Activated CD4-positive, CD25-positive, alpha-beta regulatory T cell treated with anti-CD3 and anti-CD28 coated beads, Interleukin-2, amount 50 U/mL, for 24 hours (primary cell): ENCODE measurements around the gene ANKRD55.
A peak's percentile ranks its signal among the peaks of the same experiment; 100 is the strongest.
"Not testable (repeated sequence)": the region's sequence is repeated elsewhere in the genome, so short reads cannot be mapped to it uniquely, and the experiment has no call there.

Experiments
- ATAC-seq, 2 donors: fragments of 150-1000 bp; cut with Tn5 transposase; one replicate each; pipeline ENCODE4 v1.10.0; 2021; ENCODE audit warnings: mild to moderate bottlenecking in 1 of 2, moderate library complexity in 1 of 2

The ANKRD55 gene

GRCh38 chr5:56100439-56101176 lies 132.5 kb downstream of the ANKRD55 start:
- no peak for ATAC-seq

- ATAC-seq: no peak
Measured at GRCh38 chr5:56099346-56099745, 133.8 kb downstream of the ANKRD55 start.

GRCh38 chr5:56097055-56097454 lies 136.1 kb downstream of the ANKRD55 start:
- ATAC-seq: no peak

- ATAC-seq: no peak
Measured at GRCh38 chr5:56095579-56096102, 137.5 kb downstream of the ANKRD55 start.

- peak; percentile 95 to 96 for ATAC-seq
Measured at GRCh38 chr5:56094579-56095361, 138.4 kb downstream of the ANKRD55 start.

DNA sequence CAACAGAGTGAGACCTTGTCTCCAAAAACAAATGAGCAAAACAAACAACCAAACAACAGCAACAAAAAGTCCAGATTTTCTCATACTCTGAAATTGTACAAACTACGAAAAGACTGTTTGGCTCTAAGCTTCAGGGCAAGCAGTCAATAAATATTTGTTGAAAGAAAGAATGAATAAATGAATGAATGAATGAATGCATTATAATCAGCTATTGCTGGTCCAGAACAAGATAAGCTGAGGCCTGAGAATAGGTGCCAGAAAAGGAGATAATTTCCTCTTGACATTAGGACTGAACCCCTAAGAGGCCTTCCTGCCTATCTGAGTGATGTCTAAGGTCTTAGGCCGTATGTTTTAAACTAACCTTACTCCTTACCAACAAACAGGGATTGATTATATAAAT lies 139.2 kb downstream of the ANKRD55 start:
- ATAC-seq: no peak

- no peak for ATAC-seq
Measured at GRCh38 chr5:56092115-56092514, 141.0 kb downstream of the ANKRD55 start.

- ATAC-seq: no peak
Measured at GRCh38 chr5:56091664-56092063, 141.5 kb downstream of the ANKRD55 start.

GRCh38 chr5:56090793-56091460 lies 142.2 kb downstream of the ANKRD55 start:
- ATAC-seq: no peak

- peak; percentile 77 to 85 for ATAC-seq
Measured at GRCh38 chr5:56088967-56089829, 143.9 kb downstream of the ANKRD55 start.

DNA sequence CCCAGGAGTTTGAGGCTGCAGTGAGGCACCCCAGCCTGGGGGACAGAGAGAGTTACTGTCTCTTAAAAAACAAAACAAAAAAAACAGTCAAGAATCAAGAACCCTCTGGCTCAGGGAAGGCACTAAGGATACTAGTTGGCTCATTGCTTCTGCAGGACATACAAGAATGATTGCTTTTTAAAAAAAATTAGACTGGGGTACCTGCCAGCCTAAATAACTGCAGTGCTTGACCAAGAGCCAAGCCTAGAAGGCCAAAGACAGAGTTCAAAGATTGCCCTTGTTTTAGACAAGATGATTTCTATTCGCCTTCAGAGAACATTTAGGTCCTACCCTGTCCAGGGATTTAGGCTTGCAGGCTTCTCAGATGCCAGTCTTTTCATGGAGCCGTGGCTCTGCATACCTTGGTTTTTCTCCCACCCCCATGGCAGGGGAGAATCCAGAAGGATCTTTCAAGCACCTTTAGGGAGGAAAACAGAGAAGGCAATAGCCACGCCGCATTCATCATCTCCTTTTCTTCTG lies 144.6 kb downstream of the ANKRD55 start:
- ATAC-seq: no peak

GRCh38 chr5:56085193-56085592 lies 147.9 kb downstream of the ANKRD55 start:
- ATAC-seq: no peak

- no peak for ATAC-seq
Measured at GRCh38 chr5:56083286-56083854, 149.8 kb downstream of the ANKRD55 start.

DNA sequence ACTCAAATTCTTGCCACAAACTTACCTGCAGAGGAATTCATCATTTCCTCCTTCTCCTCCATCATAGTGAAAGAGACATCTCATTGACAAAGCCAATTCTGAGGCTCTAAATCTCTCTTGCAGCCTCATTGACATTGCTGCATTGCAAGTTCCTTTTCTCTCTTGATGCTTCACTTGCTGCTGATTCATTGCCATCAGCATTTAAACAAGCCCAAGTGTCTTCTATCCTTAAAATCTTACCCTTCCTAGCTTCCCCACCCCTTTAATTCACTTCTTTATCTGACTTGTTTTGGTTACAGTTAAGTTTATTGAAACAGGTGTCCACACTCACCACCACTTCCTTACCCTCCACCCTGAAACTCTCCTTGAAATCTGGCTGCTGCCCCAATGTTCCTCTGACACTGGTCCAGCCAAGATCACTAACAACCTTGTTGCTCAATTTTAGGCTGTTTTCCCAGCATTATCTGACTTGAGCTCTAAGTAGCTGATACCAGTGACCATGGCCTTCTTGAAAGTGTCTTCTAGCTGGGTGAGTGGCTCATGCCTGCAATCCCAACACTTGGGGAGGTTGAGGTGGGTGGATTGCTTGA lies 152.0 kb downstream of the ANKRD55 start:
- ATAC-seq: peak; percentile 82 to 90

DNA sequence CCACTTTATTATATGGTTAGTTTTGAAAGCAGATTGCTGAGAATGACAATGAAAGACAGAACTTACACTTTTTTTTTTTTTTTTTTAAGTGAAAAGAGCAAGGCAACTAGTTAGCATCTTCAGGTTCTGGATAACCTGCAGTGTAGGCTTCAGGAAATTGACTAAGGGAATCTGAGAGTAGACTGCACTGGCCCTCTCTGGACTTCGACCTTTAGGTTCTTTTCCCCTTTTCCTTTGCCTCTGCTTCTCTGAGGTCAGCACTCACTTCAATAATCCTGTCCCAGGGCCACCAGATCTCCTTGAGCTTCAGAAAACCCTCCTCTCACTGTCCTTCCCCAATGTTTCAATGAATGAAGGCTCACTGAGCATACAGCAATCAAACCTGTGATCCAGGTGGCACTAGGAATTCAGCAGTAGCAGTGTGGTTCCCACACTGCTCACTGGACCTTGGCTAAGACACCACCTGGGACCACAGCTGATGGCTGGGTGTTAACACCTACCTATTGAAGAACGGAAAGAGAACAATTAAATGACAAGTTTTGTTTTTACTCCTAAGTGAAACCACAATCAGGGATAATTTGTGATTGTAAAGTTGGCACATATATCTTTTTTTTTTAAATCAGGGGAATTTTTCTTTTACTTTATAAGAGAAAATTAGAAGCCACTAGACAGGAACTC lies 152.6 kb downstream of the ANKRD55 start:
- ATAC-seq: peak; percentile 65 to 68

DNA sequence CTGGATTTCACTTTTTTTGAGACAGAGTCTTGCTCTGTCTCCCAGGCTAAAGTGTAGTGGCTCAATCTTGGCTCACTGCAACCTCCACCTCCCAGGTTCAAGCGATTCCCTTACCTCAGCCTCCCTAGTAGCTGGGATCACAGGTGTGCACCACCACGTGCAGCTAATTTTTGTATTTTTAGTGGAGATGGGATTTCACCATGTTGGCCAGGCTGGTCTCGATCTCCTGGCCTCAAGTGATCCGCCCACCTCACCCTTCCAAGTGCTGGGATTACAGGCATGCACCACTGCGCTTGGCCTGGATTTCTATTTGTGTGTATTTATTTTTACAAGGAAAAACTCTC lies 154.0 kb downstream of the ANKRD55 start:
- ATAC-seq: not testable (repeated sequence)

DNA sequence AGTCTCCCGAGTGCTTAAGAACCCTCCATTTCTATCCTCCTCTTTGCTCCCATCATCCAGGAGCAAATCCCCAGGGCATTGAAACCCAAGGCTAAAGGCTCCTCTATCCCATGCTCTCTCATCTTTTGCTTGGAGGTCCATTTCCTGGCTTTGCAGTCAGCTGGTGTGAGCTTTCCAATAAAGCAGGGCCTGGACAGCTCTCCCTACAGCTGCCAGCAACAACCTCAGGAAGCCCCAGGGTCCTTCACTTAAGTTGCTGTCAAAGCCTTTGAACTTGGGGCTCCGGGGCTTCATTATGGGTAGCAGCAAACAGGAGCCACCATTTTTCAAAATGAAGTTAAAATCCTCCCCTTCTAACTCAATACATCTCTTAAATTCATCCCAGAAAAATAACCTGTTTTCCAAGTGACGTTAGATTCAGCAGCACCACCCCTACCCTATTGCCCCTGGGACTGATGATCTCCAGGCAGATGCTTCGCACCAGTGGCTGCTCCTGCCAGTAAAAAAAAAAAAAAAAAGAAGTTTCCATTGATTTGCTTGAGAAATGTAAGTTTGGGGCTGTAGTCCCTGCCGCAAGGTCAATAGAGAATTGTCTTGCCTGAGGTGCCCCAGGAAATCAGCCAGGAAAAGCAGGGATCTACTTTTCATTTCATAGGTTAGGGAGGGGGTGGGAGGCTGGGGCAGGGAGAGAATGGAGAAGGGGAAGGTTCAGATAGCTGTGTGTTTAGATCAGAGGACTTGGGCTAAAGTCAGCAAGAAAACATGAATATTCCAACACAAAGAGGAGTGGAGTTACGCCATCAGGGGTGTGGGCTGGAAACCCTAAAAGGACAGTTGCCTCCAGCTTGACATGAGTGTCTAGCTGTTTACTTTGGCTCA lies 154.6 kb downstream of the ANKRD55 start:
- ATAC-seq: no peak

DNA sequence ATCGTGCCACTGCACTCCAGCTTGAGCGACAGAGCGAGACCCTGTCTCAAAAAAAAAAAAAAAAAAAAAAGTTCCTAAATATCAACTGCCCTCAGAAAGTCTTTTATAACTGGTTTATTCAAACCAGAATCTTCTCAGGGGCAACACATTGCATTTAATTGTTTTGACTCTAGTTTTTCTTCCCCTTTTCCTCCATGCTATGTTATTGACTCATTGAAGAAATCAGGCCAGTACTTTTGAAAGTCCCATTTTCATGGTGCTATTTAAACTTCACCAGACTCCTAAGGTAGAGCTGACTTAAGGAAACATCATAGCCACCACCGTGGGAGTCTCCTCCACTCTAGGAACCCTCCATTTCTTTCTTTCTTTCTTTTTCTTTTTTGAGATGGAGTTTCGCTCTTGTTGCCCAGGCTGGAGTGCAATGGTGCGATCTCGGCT lies 155.3 kb downstream of the ANKRD55 start:
- no peak for ATAC-seq

- ATAC-seq: no peak
Measured at GRCh38 chr5:56076486-56076885, 156.6 kb downstream of the ANKRD55 start.

- ATAC-seq: no peak
Measured at GRCh38 chr5:56075361-56075760, 157.8 kb downstream of the ANKRD55 start.
